ENCODE data around the gene POU3F2. TPM values are rescaled to one million over a fixed set of nuclear protein-coding genes. Genes with fewer than 3 reads are reported as not detected.

Gene POU3F2
- total RNA-seq, 2 donors from 2014 or later = 0.07 TPM; not detected in 1

DNA sequence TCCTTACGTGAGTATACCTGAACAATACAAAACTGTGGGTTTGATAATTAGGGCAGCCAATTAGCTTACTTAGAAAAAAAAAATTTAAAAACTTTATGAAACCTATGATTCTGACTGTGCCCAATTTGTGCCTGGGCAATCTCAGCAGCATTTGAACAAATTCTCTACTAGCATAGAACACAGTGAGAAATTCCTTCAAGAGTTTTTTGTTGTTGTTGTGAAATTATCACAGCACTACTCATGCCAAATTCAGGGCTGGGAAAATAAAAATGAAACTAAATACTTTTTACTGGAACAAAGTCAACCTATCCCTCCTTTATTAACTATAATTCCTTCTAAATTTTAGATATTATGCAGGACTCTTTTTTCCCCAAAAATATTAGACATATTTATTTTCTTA is 42.9 kb downstream of the POU3F2 start:
- H3K9me3 ChIP-seq (ENCODE audit: control insufficient read depth, low read length) = no peaks in the 10 kb centered on the region
- H3K4me3 ChIP-seq (ENCODE audit: low read length) = no peak overlapping the region
- Mint-ChIP-seq H3K27ac (no peak overlapping the region), H3K4me3 (no peak overlapping the region), H3K9me3 (no peaks in the 10 kb centered on the region), H3K4me1 (no peaks in the 10 kb centered on the region), H3K27me3 (ENCODE audit: insufficient read depth) (no peaks in the 10 kb centered on the region), H3K36me3 (ENCODE audit: low read depth) (peaks cover 3% of the 10 kb centered on the region)
- no peak for DNase-seq
- no peak overlapping the region for H3K27ac ChIP-seq (ENCODE audit: low read depth, low read length)
- TF ChIP-seq, protein P1, sequence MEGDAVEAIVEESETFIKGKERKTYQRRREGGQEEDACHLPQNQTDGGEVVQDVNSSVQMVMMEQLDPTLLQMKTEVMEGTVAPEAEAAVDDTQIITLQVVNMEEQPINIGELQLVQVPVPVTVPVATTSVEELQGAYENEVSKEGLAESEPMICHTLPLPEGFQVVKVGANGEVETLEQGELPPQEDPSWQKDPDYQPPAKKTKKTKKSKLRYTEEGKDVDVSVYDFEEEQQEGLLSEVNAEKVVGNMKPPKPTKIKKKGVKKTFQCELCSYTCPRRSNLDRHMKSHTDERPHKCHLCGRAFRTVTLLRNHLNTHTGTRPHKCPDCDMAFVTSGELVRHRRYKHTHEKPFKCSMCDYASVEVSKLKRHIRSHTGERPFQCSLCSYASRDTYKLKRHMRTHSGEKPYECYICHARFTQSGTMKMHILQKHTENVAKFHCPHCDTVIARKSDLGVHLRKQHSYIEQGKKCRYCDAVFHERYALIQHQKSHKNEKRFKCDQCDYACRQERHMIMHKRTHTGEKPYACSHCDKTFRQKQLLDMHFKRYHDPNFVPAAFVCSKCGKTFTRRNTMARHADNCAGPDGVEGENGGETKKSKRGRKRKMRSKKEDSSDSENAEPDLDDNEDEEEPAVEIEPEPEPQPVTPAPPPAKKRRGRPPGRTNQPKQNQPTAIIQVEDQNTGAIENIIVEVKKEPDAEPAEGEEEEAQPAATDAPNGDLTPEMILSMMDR (conservative IDR thresholded peaks at IDR 0.05) = no peak
- H3K4me1 ChIP-seq (ENCODE audit: control insufficient read depth, insufficient read depth, low read length) = no peaks in the 10 kb centered on the region
- H3K27me3 ChIP-seq (ENCODE audit: control insufficient read depth, insufficient read depth, low read length, poor library complexity, severe bottlenecking) = no peaks in the 10 kb centered on the region
- 33 to 67% methylated on average over 1 of the region's 1 CpG for WGBS, 2 experiments (ENCODE audit: insufficient coverage in 1 of 2, insufficient read length in 1 of 2)
- no peaks in the 10 kb centered on the region for H3K36me3 ChIP-seq (ENCODE audit: control insufficient read depth, insufficient read depth, low read length)
- no peak overlapping the region for H3K9ac ChIP-seq (ENCODE audit: extremely low read depth, low read length, poor library complexity, severe bottlenecking)

DNA sequence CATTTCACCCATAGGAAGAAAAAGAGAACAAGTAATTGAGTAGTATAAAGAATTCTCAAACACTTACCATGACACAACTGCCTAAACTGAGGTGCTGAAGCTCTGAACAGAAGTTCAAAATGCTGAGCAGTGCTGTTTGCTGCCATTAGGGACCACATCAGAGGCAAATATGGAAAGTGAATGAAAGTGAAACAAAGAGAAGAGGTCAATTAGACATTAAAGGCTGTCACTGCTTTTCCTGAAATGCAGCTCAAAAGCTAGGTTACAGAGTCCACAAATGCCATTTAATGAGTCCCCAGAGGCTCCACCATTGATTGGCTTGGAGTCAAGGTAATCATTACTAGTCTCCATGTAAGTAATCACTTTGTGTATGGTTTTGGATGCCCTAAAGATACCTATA is 46.1 kb downstream of the POU3F2 start:
- H3K27ac Mint-ChIP-seq = no peak overlapping the region
- H3K27ac ChIP-seq (ENCODE audit: low read depth, low read length) = no peak overlapping the region
- no peaks in the 10 kb centered on the region for H3K4me1 Mint-ChIP-seq
- H3K36me3 Mint-ChIP-seq (ENCODE audit: low read depth) = peaks cover 4% of the 10 kb centered on the region
- H3K4me3 Mint-ChIP-seq = no peak overlapping the region
- H3K9me3 Mint-ChIP-seq = no peaks in the 10 kb centered on the region
- no peaks in the 10 kb centered on the region for H3K36me3 ChIP-seq (ENCODE audit: control insufficient read depth, insufficient read depth, low read length)
- H3K4me1 ChIP-seq (ENCODE audit: control insufficient read depth, insufficient read depth, low read length) = no peaks in the 10 kb centered on the region
- no peak for DNase-seq
- no peak overlapping the region for H3K9ac ChIP-seq (ENCODE audit: extremely low read depth, low read length, poor library complexity, severe bottlenecking)
- TF ChIP-seq, protein P1 (conservative IDR thresholded peaks at IDR 0.05) = no peak
- H3K9me3 ChIP-seq (ENCODE audit: control insufficient read depth, low read length) = no peaks in the 10 kb centered on the region
- no peak overlapping the region for H3K4me3 ChIP-seq (ENCODE audit: low read length)
- H3K27me3 Mint-ChIP-seq (ENCODE audit: insufficient read depth) = no peaks in the 10 kb centered on the region
- no peaks in the 10 kb centered on the region for H3K27me3 ChIP-seq (ENCODE audit: control insufficient read depth, insufficient read depth, low read length, poor library complexity, severe bottlenecking)

DNA sequence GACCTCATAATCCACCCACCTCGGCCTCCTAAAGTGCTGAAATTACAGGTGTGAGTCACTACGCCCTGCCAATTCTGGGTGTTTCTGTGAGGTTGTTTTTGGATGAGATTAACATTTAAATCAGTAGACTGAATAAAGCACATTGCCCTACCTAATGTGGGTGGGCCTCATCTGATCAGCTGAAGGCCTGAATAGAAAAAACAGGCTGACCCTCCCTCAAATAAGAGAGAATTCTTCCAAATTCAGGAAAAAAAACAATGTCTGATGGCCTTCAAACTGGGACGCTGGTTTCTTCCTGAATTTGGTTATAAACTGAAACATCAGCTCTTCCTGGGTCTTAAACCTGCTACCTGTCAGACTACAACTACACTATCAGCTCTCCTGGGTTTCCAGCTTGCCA is 51.0 kb downstream of the POU3F2 start:
- Mint-ChIP-seq H3K27me3 (ENCODE audit: insufficient read depth) (no peaks in the 10 kb centered on the region), H3K4me1 (no peaks in the 10 kb centered on the region), H3K36me3 (ENCODE audit: low read depth) (peaks cover 18% of the 10 kb centered on the region), H3K27ac (no peak overlapping the region), H3K9me3 (no peaks in the 10 kb centered on the region), H3K4me3 (no peak overlapping the region)
- Histone ChIP-seq H3K4me3 (ENCODE audit: low read length) (no peak overlapping the region), H3K27me3 (ENCODE audit: control insufficient read depth, insufficient read depth, low read length, poor library complexity, severe bottlenecking) (no peaks in the 10 kb centered on the region), H3K4me1 (ENCODE audit: control insufficient read depth, insufficient read depth, low read length) (no peaks in the 10 kb centered on the region), H3K9ac (ENCODE audit: extremely low read depth, low read length, poor library complexity, severe bottlenecking) (no peak overlapping the region), H3K27ac (ENCODE audit: low read depth, low read length) (no peak overlapping the region), H3K9me3 (ENCODE audit: control insufficient read depth, low read length) (no peaks in the 10 kb centered on the region), H3K36me3 (ENCODE audit: control insufficient read depth, insufficient read depth, low read length) (no peaks in the 10 kb centered on the region)
- TF ChIP-seq, protein P1 (conservative IDR thresholded peaks at IDR 0.05) = no peak
- WGBS, 2 experiments (ENCODE audit: insufficient coverage in 1 of 2, insufficient read length in 1 of 2) = 77 to 80% methylated on average over 1 to 3 of the region's 3 CpGs
- DNase-seq = no peak

All from endodermal cell (in vitro differentiated cells).